Vagina (tissue), 2 donors: Measurements from ENCODE around the gene STAT5B.

ENCODE experiments used
- POLR2A ChIP-seq, 2 donors: fragments of 450-650 bp; IDR thresholded peaks; one replicate each; pipeline ENCODE4 v1.6.1; 2017; ENCODE audit warnings: antibody characterized with exemption in 2 of 2, mild to moderate bottlenecking in 2 of 2, moderate library complexity in 2 of 2
- TF ChIP-seq, protein P1 (sequence below), 3 experiments: fragments of 450-650 bp in 2 of 3; fragments of 200-600 bp in 1 of 3; sonication (generic) in 1 of 3; IDR thresholded peaks; one replicate each; pipeline ENCODE4 v1.5.1; 2017 to 2019; ENCODE audit warnings: antibody characterized with exemption in 3 of 3, mild to moderate bottlenecking in 2 of 3, moderate library complexity in 2 of 3

DNA sequence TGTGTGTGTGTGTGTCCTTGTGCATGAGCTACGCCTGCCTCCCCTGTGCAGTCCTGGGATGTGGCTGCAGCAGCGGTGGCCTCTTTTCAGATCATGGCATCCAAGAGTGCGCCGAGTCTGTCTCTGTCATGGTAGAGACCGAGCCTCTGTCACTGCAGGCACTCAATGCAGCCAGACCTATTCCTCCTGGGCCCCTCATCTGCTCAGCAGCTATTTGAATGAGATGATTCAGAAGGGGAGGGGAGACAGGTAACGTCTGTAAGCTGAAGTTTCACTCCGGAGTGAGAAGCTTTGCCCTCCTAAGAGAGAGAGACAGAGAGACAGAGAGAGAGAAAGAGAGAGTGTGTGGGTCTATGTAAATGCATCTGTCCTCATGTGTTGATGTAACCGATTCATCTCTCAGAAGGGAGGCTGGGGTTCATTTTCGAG is 34.6 kb upstream of the STAT5B start:
- TF ChIP-seq, protein P1, sequence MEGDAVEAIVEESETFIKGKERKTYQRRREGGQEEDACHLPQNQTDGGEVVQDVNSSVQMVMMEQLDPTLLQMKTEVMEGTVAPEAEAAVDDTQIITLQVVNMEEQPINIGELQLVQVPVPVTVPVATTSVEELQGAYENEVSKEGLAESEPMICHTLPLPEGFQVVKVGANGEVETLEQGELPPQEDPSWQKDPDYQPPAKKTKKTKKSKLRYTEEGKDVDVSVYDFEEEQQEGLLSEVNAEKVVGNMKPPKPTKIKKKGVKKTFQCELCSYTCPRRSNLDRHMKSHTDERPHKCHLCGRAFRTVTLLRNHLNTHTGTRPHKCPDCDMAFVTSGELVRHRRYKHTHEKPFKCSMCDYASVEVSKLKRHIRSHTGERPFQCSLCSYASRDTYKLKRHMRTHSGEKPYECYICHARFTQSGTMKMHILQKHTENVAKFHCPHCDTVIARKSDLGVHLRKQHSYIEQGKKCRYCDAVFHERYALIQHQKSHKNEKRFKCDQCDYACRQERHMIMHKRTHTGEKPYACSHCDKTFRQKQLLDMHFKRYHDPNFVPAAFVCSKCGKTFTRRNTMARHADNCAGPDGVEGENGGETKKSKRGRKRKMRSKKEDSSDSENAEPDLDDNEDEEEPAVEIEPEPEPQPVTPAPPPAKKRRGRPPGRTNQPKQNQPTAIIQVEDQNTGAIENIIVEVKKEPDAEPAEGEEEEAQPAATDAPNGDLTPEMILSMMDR (IDR thresholded peaks at IDR 0.05), result no peak
- TF ChIP-seq POLR2A (IDR thresholded peaks at IDR 0.05), result no peak
